ENCODE results near the gene CCSER1.

Gene CCSER1

GRCh38 chr4:90498175-90498574 lies 371.0 kb downstream of the CCSER1 start:
- H3K27me3 Mint-ChIP-seq (ENCODE audit: low read depth, poor library complexity) = no peaks in the 10 kb centered on the region
- peaks cover 23% of the 10 kb centered on the region for H3K9me3 Mint-ChIP-seq
- no peak for TF ChIP-seq CTCF (IDR thresholded peaks at IDR 0.05)
- no peak overlapping the region for H3K27ac Mint-ChIP-seq
- H3K36me3 Mint-ChIP-seq (ENCODE audit: low read depth) = no peaks in the 10 kb centered on the region
- DNase-seq = no peak
- no peaks in the 10 kb centered on the region for H3K4me1 Mint-ChIP-seq
- no peak overlapping the region for H3K4me3 Mint-ChIP-seq

GRCh38 chr4:90503677-90504076 lies 376.5 kb downstream of the CCSER1 start:
- Mint-ChIP-seq H3K4me1 (no peaks in the 10 kb centered on the region), H3K27me3 (ENCODE audit: low read depth, poor library complexity) (peaks cover 4% of the 10 kb centered on the region), H3K36me3 (ENCODE audit: low read depth) (peaks cover 8% of the 10 kb centered on the region), H3K27ac (no peak overlapping the region), H3K4me3 (no peak overlapping the region), H3K9me3 (peaks cover 55% of the 10 kb centered on the region)
- DNase-seq = no peak
- TF ChIP-seq CTCF (IDR thresholded peaks at IDR 0.05) = no peak

DNA sequence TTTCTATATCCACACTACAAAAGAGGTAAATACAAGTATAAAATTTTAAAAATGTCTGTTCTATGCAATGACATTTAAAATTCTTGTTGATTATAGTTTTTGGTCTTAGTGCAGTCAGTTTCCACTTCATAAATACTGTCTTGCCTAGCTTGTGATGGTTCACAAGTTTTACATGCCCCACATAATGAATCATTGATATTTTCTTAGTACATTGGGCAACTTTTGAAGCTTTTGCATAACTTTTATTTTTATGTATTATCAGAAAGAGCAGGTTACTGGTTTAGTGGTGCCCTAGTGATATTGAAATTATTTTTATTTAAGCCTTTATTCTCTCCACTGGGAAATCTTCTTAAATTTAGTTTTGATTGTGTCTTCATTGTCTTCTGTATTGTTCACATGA lies 388.0 kb downstream of the CCSER1 start:
- Mint-ChIP-seq H3K27ac (no peak overlapping the region), H3K4me3 (no peak overlapping the region), H3K4me1 (no peaks in the 10 kb centered on the region), H3K27me3 (ENCODE audit: low read depth, poor library complexity) (no peaks in the 10 kb centered on the region), H3K9me3 (no peaks in the 10 kb centered on the region), H3K36me3 (ENCODE audit: low read depth) (no peaks in the 10 kb centered on the region)
- DNase-seq = no peak
- no peak for TF ChIP-seq CTCF (IDR thresholded peaks at IDR 0.05)

- no peak for DNase-seq
- H3K36me3 Mint-ChIP-seq (ENCODE audit: low read depth) = no peaks in the 10 kb centered on the region
- no peak overlapping the region for H3K4me3 Mint-ChIP-seq
- no peaks in the 10 kb centered on the region for H3K4me1 Mint-ChIP-seq
- TF ChIP-seq CTCF (IDR thresholded peaks at IDR 0.05) = no peak
- H3K27ac Mint-ChIP-seq = no peak overlapping the region
- H3K27me3 Mint-ChIP-seq (ENCODE audit: low read depth, poor library complexity) = peaks cover 3% of the 10 kb centered on the region
- H3K9me3 Mint-ChIP-seq = no peaks in the 10 kb centered on the region
Measured at GRCh38 chr4:90528551-90528950, 401.4 kb downstream of the CCSER1 start.

DNA sequence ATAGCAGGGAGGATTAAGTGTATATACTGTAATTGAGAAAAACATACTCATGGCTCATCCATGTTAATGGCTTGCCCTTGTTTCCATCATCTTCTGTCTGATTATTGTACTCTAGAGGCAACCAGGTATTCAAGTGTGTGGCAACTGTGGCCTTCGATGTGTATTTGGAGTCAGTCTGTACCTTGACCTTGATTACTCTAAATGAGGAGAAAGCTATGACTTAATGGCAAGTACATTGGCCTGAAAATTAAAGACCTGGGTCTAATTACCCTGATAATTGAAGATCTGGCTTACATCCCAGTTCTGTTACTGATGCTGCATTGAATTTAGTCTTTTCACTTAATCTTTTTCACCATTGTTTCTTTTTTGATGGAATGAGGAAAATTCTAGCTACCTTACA lies 409.2 kb downstream of the CCSER1 start:
- Mint-ChIP-seq H3K27ac (no peak overlapping the region), H3K27me3 (ENCODE audit: low read depth, poor library complexity) (no peaks in the 10 kb centered on the region), H3K4me3 (no peak overlapping the region), H3K9me3 (peaks cover 3% of the 10 kb centered on the region), H3K4me1 (no peaks in the 10 kb centered on the region), H3K36me3 (ENCODE audit: low read depth) (no peaks in the 10 kb centered on the region)
- no peak for DNase-seq
- TF ChIP-seq CTCF (IDR thresholded peaks at IDR 0.05) = no peak

GRCh38 chr4:90537491-90537890 lies 410.3 kb downstream of the CCSER1 start:
- peaks cover 3% of the 10 kb centered on the region for H3K9me3 Mint-ChIP-seq
- no peak for DNase-seq
- H3K36me3 Mint-ChIP-seq (ENCODE audit: low read depth) = no peaks in the 10 kb centered on the region
- no peaks in the 10 kb centered on the region for H3K4me1 Mint-ChIP-seq
- no peak for TF ChIP-seq CTCF (IDR thresholded peaks at IDR 0.05)
- H3K4me3 Mint-ChIP-seq = no peak overlapping the region
- no peaks in the 10 kb centered on the region for H3K27me3 Mint-ChIP-seq (ENCODE audit: low read depth, poor library complexity)
- H3K27ac Mint-ChIP-seq = no peak overlapping the region

Measured in nephron progenitor cell (in vitro differentiated cells).